K562 (cell line): ENCODE measurements around the gene CFAP97D2. TPM values are rescaled to one million over a fixed set of nuclear protein-coding genes. Genes with fewer than 3 reads are reported as not detected.

Experiments
- ATAC-seq: fragments of 200-7000 bp; cut with Tn5 transposase; 3 replicates; pipeline ENCODE4 v1.9.1; 2020; ENCODE audit warnings: moderate library complexity
- BruUV-seq: library from RNA; stranded (reverse); fragments of 400-500 nt; replicated peaks from 2 replicates; lab custom pipeline; 2021; lab: Mats Ljungman, UMichigan
- CTCF ChIA-PET: fragments of 300-600 bp; formaldehyde crosslinking; extraction: SDS; loops from one replicate; lab custom pipeline; 2021; ENCODE audit warnings: low intra/inter-chr PET ratio; lab: Yijun Ruan, JAX
- POLR2A ChIA-PET: fragments of 300-600, 350-650 bp; sonication (Branson Sonifier 250); formaldehyde crosslinking; extraction: SDS; loops from one replicate; lab custom pipeline; 2021; ENCODE audit warnings: antibody characterized with exemption, inconsistent platforms; lab: Yijun Ruan, JAX
- DNase-seq, 4 experiments: peaks; one replicate each; pipeline versions ENCODE4 v3.0.0 to v3.0.0-alpha.2; 2011 to 2018; ENCODE audit warnings: low spot score in 3 of 4, mixed read lengths in 3 of 4; ENCODE audit errors: extremely low read depth in 1 of 4
- FAIRE-seq: peaks from 2 replicates; lab custom pipeline; 2011; peaks lifted over from hg19 to GRCh38; lab: Jason Lieb, UNC
- H2AFZ ChIP-seq: 2 replicates; pipeline ENCODE4 v1.6.0; 2011; ENCODE audit warnings: low read depth, low read length, control low read depth, inconsistent platforms
- H3K27ac ChIP-seq: fragments of 200-600 bp; 3 replicates; pipeline ENCODE4 v1.8.0; 2011; ENCODE audit warnings: low read depth, mild to moderate bottlenecking, control low read depth, inconsistent platforms, low read length, moderate library complexity, mixed read lengths; ENCODE audit errors: extremely low read depth
- H3K27me3 ChIP-seq, 2 experiments: fragments of 300-600 bp in 1 of 2; 2 replicates in 1 of 2; 3 replicates in 1 of 2; pipeline versions ENCODE4 v1.6.0 to v1.8.0; 2011; ENCODE audit warnings: inconsistent platforms in 2 of 2, low read length in 2 of 2, mild to moderate bottlenecking in 1 of 2, mixed read lengths in 1 of 2, moderate library complexity in 1 of 2; ENCODE audit not compliant: control insufficient read depth in 2 of 2, insufficient read depth in 2 of 2
- H3K36me3 ChIP-seq: fragments of 300-600 bp; 3 replicates; pipeline ENCODE4 v1.8.0; 2011; ENCODE audit warnings: mild to moderate bottlenecking, low read length, inconsistent platforms; ENCODE audit not compliant: control insufficient read depth, insufficient read depth
- H3K4me1 ChIP-seq, 2 experiments: fragments of 200-600 bp in 1 of 2; replicated peaks in 1 of 2; 2 replicates in 1 of 2; 3 replicates in 1 of 2; pipeline versions ENCODE4 v1.5.1 to v1.8.0; 2011; ENCODE audit warnings: inconsistent platforms in 2 of 2, low read length in 2 of 2, mild to moderate bottlenecking in 1 of 2, mixed read lengths in 1 of 2, moderate library complexity in 1 of 2; ENCODE audit not compliant: control insufficient read depth in 2 of 2, insufficient read depth in 2 of 2
- H3K4me2 ChIP-seq: 2 replicates; pipeline ENCODE4 v1.6.1; 2011; ENCODE audit warnings: low read length, control low read depth, inconsistent platforms, mixed read lengths; ENCODE audit not compliant: insufficient read depth
- H3K4me3 ChIP-seq: fragments of 200-600 bp; sonication (generic), shearing (Covaris generic); 2 replicates; pipeline ENCODE4 v1.5.1; 2016; ENCODE audit warnings: control low read depth, inconsistent platforms
- H3K79me2 ChIP-seq: fragments of 200-600 bp; 3 replicates; pipeline ENCODE4 v1.8.0; 2011; ENCODE audit warnings: low read length, inconsistent platforms; ENCODE audit not compliant: control insufficient read depth, insufficient read depth
- H3K9ac ChIP-seq, 2 experiments: 2 replicates each; pipeline versions ENCODE4 v1.6.0 to v1.6.1; 2011; ENCODE audit warnings: low read depth in 2 of 2, low read length in 2 of 2, control low read depth in 1 of 2, inconsistent platforms in 1 of 2, mild to moderate bottlenecking in 1 of 2, mixed read lengths in 1 of 2; ENCODE audit not compliant: insufficient read depth in 1 of 2
- H3K9me1 ChIP-seq: one replicate; pipeline ENCODE4 v1.6.0; 2011; ENCODE audit warnings: inconsistent platforms, mild to moderate bottlenecking, low read length, moderate library complexity; ENCODE audit not compliant: control insufficient read depth, insufficient read depth
- H3K9me3 ChIP-seq: replicated peaks from 2 replicates; pipeline ENCODE4 v1.5.1; 2011; ENCODE audit warnings: low read depth, low read length, inconsistent platforms; ENCODE audit not compliant: control insufficient read depth, insufficient read depth
- H4K20me1 ChIP-seq: replicated peaks from 2 replicates; pipeline ENCODE4 v1.6.1; 2011; ENCODE audit warnings: low read length, inconsistent platforms, mixed read lengths; ENCODE audit not compliant: control insufficient read depth, insufficient read depth
- E2F5 ChIP-seq: sonication (generic); formaldehyde crosslinking; IDR thresholded peaks from 2 replicates; pipeline ENCODE4 v1.8.0; 2022; ENCODE audit warnings: mild to moderate bottlenecking, missing genetic modification reagents
- FOXJ2 ChIP-seq: fragments of 200-800 bp; sonication (Bioruptor generic); IDR thresholded peaks from 2 replicates; pipeline ENCODE4 v1.6.1; 2016; ENCODE audit warnings: missing genetic modification characterization, missing compliant biosample characterization
- HNRNPK ChIP-seq: fragments of 200-400 bp; formaldehyde crosslinking; IDR thresholded peaks from one replicate; pipeline ENCODE4 v1.6.1; 2018; ENCODE audit warnings: mild to moderate bottlenecking, low read depth, low read length; ENCODE audit not compliant: poor library complexity, severe bottlenecking
- KDM5B ChIP-seq: fragments of 200-600 bp; sonication (generic); IDR thresholded peaks from 2 replicates; pipeline ENCODE4 v1.6.1; 2012; ENCODE audit warnings: low read depth, mild to moderate bottlenecking, moderate library complexity, low read length, control low read depth, inconsistent platforms; ENCODE audit not compliant: insufficient replicate concordance
- MLLT1 ChIP-seq, 2 experiments: fragments of 450-650 bp; IDR thresholded peaks; 2 replicates each; pipeline ENCODE4 v1.6.1; 2016
- NFE2 ChIP-seq: IDR thresholded peaks from 2 replicates; pipeline ENCODE4 v1.6.1; 2014; ENCODE audit warnings: antibody characterized with exemption, low read depth
- RREB1 ChIP-seq: fragments of 250-450 bp; sonication (Bioruptor Pico); IDR thresholded peaks from 2 replicates; pipeline ENCODE4 v1.4.0; 2020
- SRSF7 ChIP-seq: fragments of 200-400 bp; formaldehyde crosslinking; optimal IDR thresholded peaks from 2 replicates; pipeline ENCODE3; 2017; ENCODE audit warnings: mild to moderate bottlenecking, low read depth, low read length
- ZNF398 ChIP-seq: fragments of 250-450 bp; sonication (Bioruptor Pico); IDR thresholded peaks from 2 replicates; pipeline ENCODE4 v1.8.0; 2021; ENCODE audit warnings: moderate library complexity, mild to moderate bottlenecking, inconsistent platforms
- ZNF717 ChIP-seq: fragments of 250-450 bp; sonication (Bioruptor Pico); IDR thresholded peaks from 2 replicates; pipeline ENCODE4 v1.5.0; 2021
- WGBS: fragments of 100-300 bp; shearing (Covaris generic); methylation state at CpG from one replicate; pipeline ENCODE4 v1.1.6; 2016; ENCODE audit warnings: low coverage, mixed read lengths; ENCODE audit not compliant: insufficient coverage; ENCODE audit errors: missing lambda C conversion rate; 5-methylcytosine and 5-hydroxymethylcytosine counted together
- in situ Hi-C: fragments of 300-500 bp; cut with MboI; formaldehyde crosslinking; loops from 4 replicates; pipeline ENCODE4 v1.15.0; 2018; ENCODE audit warnings: inconsistent platforms, mixed read lengths
- intact Hi-C: fragments of 100-400 bp; cut with micrococcal nuclease; formaldehyde crosslinking; loops from 2 replicates; pipeline ENCODE4 v1.14.2; 2022
- polyA plus RNA-seq, 8 experiments: library from polyadenylated mRNA; depleted of rRNA in 4 of 8; stranded (reverse) in 5 of 8; unstranded in 3 of 8; fragments of >200 nt; fragmentation: Nextera tagmentation in 2 of 8; fragmentation: Illumina TruSeq in 1 of 8; extraction: Ambion mirVana in 2 of 8; extraction: Trizol in 1 of 8; gene quantifications; 2 replicates each; pipeline versions ENCODE4 v1.2.1 to v1.2.3, GENCODE V29; 2011 to 2014; ENCODE audit warnings: inconsistent platforms in 1 of 8, missing spikeins in 1 of 8
- total RNA-seq, 7 experiments: library from RNA; depleted of rRNA in 6 of 7; stranded (reverse); fragments of >200 nt in 6 of 7; fragmentation: Illumina TruSeq in 2 of 7; extraction: Trizol in 2 of 7; gene quantifications; 2 replicates each; pipeline versions ENCODE4 v1.2.1 to v1.2.3, GENCODE V29; 2011 to 2021; ENCODE audit warnings: low replicate concordance in 1 of 7

CFAP97D2 gene
- total and polyA plus RNA-seq, 9 of the 15 experiments (the other 6 are each of a cell fraction or from before 2014, with no cell fraction given) = not detected

GRCh38 chr13:114248011-114248410 is 69.0 kb downstream of the CFAP97D2 start:
- no TSS peak for BruUV-seq
- no peak overlapping the region for H3K27ac ChIP-seq
- H4K20me1 ChIP-seq = no peaks in the 10 kb centered on the region
- H3K4me1 ChIP-seq = peaks cover 4 to 8% of the 10 kb centered on the region in 2 experiments; a peak in 4 of 5 replicates
- CTCF ChIA-PET = no interaction called here
- in situ Hi-C loops (no loop called here), intact Hi-C loops (no loop called here)
- H3K9me1 ChIP-seq = no peaks in the 10 kb centered on the region
- FAIRE-seq (no peak), DNase-seq (no peak), ATAC-seq (no peak)
- no peak overlapping the region for H3K9ac ChIP-seq
- H3K4me2 ChIP-seq = no peak overlapping the region
- peaks cover 92% of the 10 kb centered on the region for H3K36me3 ChIP-seq
- no peak overlapping the region for H3K4me3 ChIP-seq
- H3K27me3 ChIP-seq = no peaks in the 10 kb centered on the region
- WGBS = 96% methylated on average over 2 of the region's 3 CpGs
- peaks cover 2% of the 10 kb centered on the region; the same call in 1 of the 3 replicates for H3K79me2 ChIP-seq
- POLR2A ChIA-PET = no interaction called here
- H2AFZ ChIP-seq = no peak overlapping the region
- H3K9me3 ChIP-seq = no peaks in the 10 kb centered on the region
- TF ChIP-seq HNRNPK (no peak), SRSF7 (no peak), ZNF398 (CRISPR knock-in tag) (no peak), MLLT1 (IDR thresholded peaks at IDR 0.05) (no peak), RREB1 (no peak), NFE2 (no peak), KDM5B (no peak), FOXJ2 (tag) (no peak), E2F5 (no peak), ZNF717 (CRISPR knock-in tag) (no peak)
